ENCODE results near the gene TMEM176A.

The TMEM176A gene

GRCh38 chr7:150778014-150778737 is 22.4 kb upstream of the TMEM176A start:
- no peak overlapping the region for H3K4me3 ChIP-seq (ENCODE audit: low read length)
- peaks cover 6% of the 10 kb centered on the region for H3K27me3 ChIP-seq (ENCODE audit: insufficient read depth, low read length)
- H3K36me3 ChIP-seq (ENCODE audit: insufficient read depth, low read length) = no peaks in the 10 kb centered on the region
- no peaks in the 10 kb centered on the region for H3K4me1 ChIP-seq (ENCODE audit: insufficient read depth, low read length)
- no peaks in the 10 kb centered on the region for H3K9me3 ChIP-seq (ENCODE audit: low read length)
- no peak overlapping the region for H2AFZ ChIP-seq (ENCODE audit: low read depth, low read length)

GRCh38 chr7:150778738-150779301 is 21.7 kb upstream of the TMEM176A start:
- no peaks in the 10 kb centered on the region for H3K4me1 ChIP-seq (ENCODE audit: insufficient read depth, low read length)
- H3K4me3 ChIP-seq (ENCODE audit: low read length) = no peak overlapping the region
- H3K9me3 ChIP-seq (ENCODE audit: low read length) = no peaks in the 10 kb centered on the region
- no peak overlapping the region for H2AFZ ChIP-seq (ENCODE audit: low read depth, low read length)
- peaks cover 6% of the 10 kb centered on the region for H3K27me3 ChIP-seq (ENCODE audit: insufficient read depth, low read length)
- H3K36me3 ChIP-seq (ENCODE audit: insufficient read depth, low read length) = no peaks in the 10 kb centered on the region

- H3K4me1 ChIP-seq (ENCODE audit: insufficient read depth, low read length) = no peaks in the 10 kb centered on the region
- H3K27me3 ChIP-seq (ENCODE audit: insufficient read depth, low read length) = peaks cover 12% of the 10 kb centered on the region
- no peak overlapping the region for H2AFZ ChIP-seq (ENCODE audit: low read depth, low read length)
- no peaks in the 10 kb centered on the region for H3K36me3 ChIP-seq (ENCODE audit: insufficient read depth, low read length)
- no peaks in the 10 kb centered on the region for H3K9me3 ChIP-seq (ENCODE audit: low read length)
- no peak overlapping the region for H3K4me3 ChIP-seq (ENCODE audit: low read length)
Measured at GRCh38 chr7:150780292-150780691, 20.3 kb upstream of the TMEM176A start.

GRCh38 chr7:150781103-150781502 is 19.5 kb upstream of the TMEM176A start:
- no peak overlapping the region for H2AFZ ChIP-seq (ENCODE audit: low read depth, low read length)

GRCh38 chr7:150781961-150782360 is 18.6 kb upstream of the TMEM176A start:
- H3K36me3 ChIP-seq (ENCODE audit: insufficient read depth, low read length) = no peaks in the 10 kb centered on the region
- no peaks in the 10 kb centered on the region for H3K4me1 ChIP-seq (ENCODE audit: insufficient read depth, low read length)
- no peak overlapping the region for H2AFZ ChIP-seq (ENCODE audit: low read depth, low read length)
- no peaks in the 10 kb centered on the region for H3K9me3 ChIP-seq (ENCODE audit: low read length)
- peaks cover 13% of the 10 kb centered on the region for H3K27me3 ChIP-seq (ENCODE audit: insufficient read depth, low read length)
- no peak overlapping the region for H3K4me3 ChIP-seq (ENCODE audit: low read length)

More at GRCh38 chr7:150781103-150781502, 19.5 kb upstream of the TMEM176A start:
- Histone ChIP-seq H3K9me3 (ENCODE audit: low read length) (no peaks in the 10 kb centered on the region), H3K4me1 (ENCODE audit: insufficient read depth, low read length) (no peaks in the 10 kb centered on the region), H3K27me3 (ENCODE audit: insufficient read depth, low read length) (peaks cover 13% of the 10 kb centered on the region), H3K36me3 (ENCODE audit: insufficient read depth, low read length) (no peaks in the 10 kb centered on the region), H3K4me3 (ENCODE audit: low read length) (no peak overlapping the region)

- H3K4me3 ChIP-seq (ENCODE audit: low read length) = no peak overlapping the region
- H3K36me3 ChIP-seq (ENCODE audit: insufficient read depth, low read length) = no peaks in the 10 kb centered on the region
- H2AFZ ChIP-seq (ENCODE audit: low read depth, low read length) = no peak overlapping the region
- H3K27me3 ChIP-seq (ENCODE audit: insufficient read depth, low read length) = peaks cover 17% of the 10 kb centered on the region
- H3K9me3 ChIP-seq (ENCODE audit: low read length) = no peaks in the 10 kb centered on the region
- H3K4me1 ChIP-seq (ENCODE audit: insufficient read depth, low read length) = no peaks in the 10 kb centered on the region
Measured at GRCh38 chr7:150784120-150784736, 16.3 kb upstream of the TMEM176A start.

GRCh38 chr7:150784954-150785353 is 15.6 kb upstream of the TMEM176A start:
- peaks cover 17% of the 10 kb centered on the region for H3K27me3 ChIP-seq (ENCODE audit: insufficient read depth, low read length)
- no peaks in the 10 kb centered on the region for H3K9me3 ChIP-seq (ENCODE audit: low read length)
- no peak overlapping the region for H2AFZ ChIP-seq (ENCODE audit: low read depth, low read length)
- H3K4me3 ChIP-seq (ENCODE audit: low read length) = no peak overlapping the region
- H3K4me1 ChIP-seq (ENCODE audit: insufficient read depth, low read length) = no peaks in the 10 kb centered on the region
- no peaks in the 10 kb centered on the region for H3K36me3 ChIP-seq (ENCODE audit: insufficient read depth, low read length)

GRCh38 chr7:150787321-150788281 is 13.0 kb upstream of the TMEM176A start:
- Histone ChIP-seq H2AFZ (ENCODE audit: low read depth, low read length) (no peak overlapping the region), H3K4me1 (ENCODE audit: insufficient read depth, low read length) (no peaks in the 10 kb centered on the region), H3K4me3 (ENCODE audit: low read length) (no peak overlapping the region), H3K27me3 (ENCODE audit: insufficient read depth, low read length) (peaks cover 13% of the 10 kb centered on the region), H3K36me3 (ENCODE audit: insufficient read depth, low read length) (no peaks in the 10 kb centered on the region), H3K9me3 (ENCODE audit: low read length) (no peaks in the 10 kb centered on the region)

- Histone ChIP-seq H3K27me3 (ENCODE audit: insufficient read depth, low read length) (peaks cover 11% of the 10 kb centered on the region), H3K4me1 (ENCODE audit: insufficient read depth, low read length) (no peaks in the 10 kb centered on the region), H3K36me3 (ENCODE audit: insufficient read depth, low read length) (no peaks in the 10 kb centered on the region), H2AFZ (ENCODE audit: low read depth, low read length) (no peak overlapping the region), H3K9me3 (ENCODE audit: low read length) (no peaks in the 10 kb centered on the region), H3K4me3 (ENCODE audit: low read length) (no peak overlapping the region)
Measured at GRCh38 chr7:150788474-150789269, 11.9 kb upstream of the TMEM176A start.

- Histone ChIP-seq H3K36me3 (ENCODE audit: insufficient read depth, low read length) (no peaks in the 10 kb centered on the region), H2AFZ (ENCODE audit: low read depth, low read length) (no peak overlapping the region)
Measured at GRCh38 chr7:150790416-150791075, 10.0 kb upstream of the TMEM176A start.

GRCh38 chr7:150791304-150791703 is 9.3 kb upstream of the TMEM176A start:
- no peaks in the 10 kb centered on the region for H3K4me1 ChIP-seq (ENCODE audit: insufficient read depth, low read length)
- H3K4me3 ChIP-seq (ENCODE audit: low read length) = no peak overlapping the region
- H2AFZ ChIP-seq (ENCODE audit: low read depth, low read length) = no peak overlapping the region
- no peaks in the 10 kb centered on the region for H3K9me3 ChIP-seq (ENCODE audit: low read length)
- H3K36me3 ChIP-seq (ENCODE audit: insufficient read depth, low read length) = no peaks in the 10 kb centered on the region
- peaks cover 4% of the 10 kb centered on the region for H3K27me3 ChIP-seq (ENCODE audit: insufficient read depth, low read length)

More at GRCh38 chr7:150790416-150791075, 10.0 kb upstream of the TMEM176A start:
- Histone ChIP-seq H3K4me3 (ENCODE audit: low read length) (no peak overlapping the region), H3K27me3 (ENCODE audit: insufficient read depth, low read length) (peaks cover 4% of the 10 kb centered on the region), H3K9me3 (ENCODE audit: low read length) (no peaks in the 10 kb centered on the region), H3K4me1 (ENCODE audit: insufficient read depth, low read length) (no peaks in the 10 kb centered on the region)

Data from neuron (in vitro differentiated cells).